Activated CD8-positive, alpha-beta memory T cell treated with anti-CD3 and anti-CD28 coated beads, Interleukin-2, amount 10 ng/mL, durations not matched to agents 7 days and 5 days (primary cell): ENCODE results near the gene LRRN3. TPM values are rescaled to one million over a fixed set of nuclear protein-coding genes. Genes with fewer than 3 reads are reported as not detected.

Experiments used
- ATAC-seq: fragments of 150-1000 bp; cut with Tn5 transposase; one replicate; pipeline ENCODE4 v1.10.0; 2021; ENCODE audit warnings: moderate library complexity
- CTCF ChIA-PET: fragments of 350-600 bp; sonication (Branson Sonifier 250); formaldehyde crosslinking; loops from one replicate; lab custom pipeline; 2021; ENCODE audit warnings: antibody characterized with exemption; lab: Charles Lee
- DNase-seq: peaks from one replicate; pipeline ENCODE4 v3.0.0-alpha.2; 2020
- H3K27ac Mint-ChIP-seq: one replicate; pipeline ENCODE4 v1.8.0; 2021; ENCODE audit warnings: mild to moderate bottlenecking, mixed read lengths
- H3K27me3 Mint-ChIP-seq: one replicate; pipeline ENCODE4 v1.8.0; 2021; ENCODE audit warnings: mixed read lengths
- H3K36me3 Mint-ChIP-seq: one replicate; pipeline ENCODE4 v1.8.0; 2021; ENCODE audit warnings: mild to moderate bottlenecking, mixed read lengths
- H3K4me1 Mint-ChIP-seq: one replicate; pipeline ENCODE4 v1.8.0; 2021; ENCODE audit warnings: mixed read lengths
- H3K4me3 Mint-ChIP-seq: one replicate; pipeline ENCODE4 v1.8.0; 2021; ENCODE audit warnings: mild to moderate bottlenecking, moderate library complexity, mixed read lengths
- H3K9me3 Mint-ChIP-seq: one replicate; pipeline ENCODE4 v1.8.0; 2022; ENCODE audit warnings: low read depth, mixed read lengths
- total RNA-seq, 2 experiments: library from RNA; stranded (reverse); gene quantifications; one replicate each; pipeline ENCODE4 v1.2.3, GENCODE V29; 2021

The LRRN3 gene
- total RNA-seq, 2 experiments from 2014 or later, result 82.3 to 154 TPM

DNA sequence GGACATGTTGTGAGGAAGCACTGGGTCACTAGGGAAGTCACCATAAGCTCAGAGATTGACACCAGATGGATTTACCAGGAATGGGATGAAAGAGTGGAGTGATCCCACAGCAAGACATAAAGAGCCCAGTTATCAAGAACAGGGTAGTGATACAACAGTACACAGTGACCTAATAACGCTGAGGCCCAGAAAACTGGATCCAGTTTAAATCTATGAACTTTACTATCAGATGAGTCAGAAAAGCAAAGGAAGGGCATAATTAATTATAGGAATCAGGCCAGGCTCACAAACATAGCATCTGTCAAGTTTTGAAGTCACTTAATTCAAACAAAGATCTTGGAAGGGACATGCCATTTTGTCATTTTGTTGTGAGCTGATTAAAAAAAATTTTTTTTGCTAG is 73.5 kb downstream of the LRRN3 start:
- Mint-ChIP-seq H3K27ac (no peak overlapping the region), H3K4me3 (no peak overlapping the region)
- CTCF ChIA-PET, result interaction anchor here (1.3 kb wide), 1 partner anchor 65 kb away, joined by 3 read pairs; no protein-coding TSS in a partner anchor

DNA sequence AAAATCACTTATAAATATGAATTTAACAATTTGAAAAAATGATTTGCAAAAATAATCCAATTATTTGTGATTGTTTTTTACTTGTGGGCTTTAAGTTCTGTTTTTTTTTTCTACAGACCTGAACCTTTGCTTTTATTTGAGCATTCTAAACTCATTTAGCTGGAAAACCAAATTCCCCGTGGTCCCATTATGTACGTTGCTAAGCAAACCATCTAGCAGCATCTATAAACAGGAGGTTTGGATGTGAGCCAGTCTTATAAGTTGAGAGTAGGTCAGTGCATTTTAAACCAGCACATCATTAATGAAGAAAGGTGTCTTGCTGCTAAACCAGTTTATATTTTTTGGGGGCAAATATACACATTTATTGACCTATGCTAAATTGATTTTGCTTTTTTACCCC is 77.3 kb downstream of the LRRN3 start:
- Mint-ChIP-seq H3K36me3 (no peaks in the 10 kb centered on the region), H3K27me3 (no peaks in the 10 kb centered on the region), H3K4me3 (no peak overlapping the region), H3K27ac (no peak overlapping the region), H3K4me1 (no peaks in the 10 kb centered on the region), H3K9me3 (no peaks in the 10 kb centered on the region)
- CTCF ChIA-PET, result no interaction called here
- DNase-seq, result no peak
- no peak for ATAC-seq

More for the DNA sequence above, 73.5 kb downstream of the LRRN3 start:
- H3K27me3 Mint-ChIP-seq, result no peaks in the 10 kb centered on the region
- ATAC-seq (no peak), DNase-seq (no peak)
- H3K9me3 Mint-ChIP-seq, result no peaks in the 10 kb centered on the region
- H3K36me3 Mint-ChIP-seq, result no peaks in the 10 kb centered on the region
- no peaks in the 10 kb centered on the region for H3K4me1 Mint-ChIP-seq

DNA sequence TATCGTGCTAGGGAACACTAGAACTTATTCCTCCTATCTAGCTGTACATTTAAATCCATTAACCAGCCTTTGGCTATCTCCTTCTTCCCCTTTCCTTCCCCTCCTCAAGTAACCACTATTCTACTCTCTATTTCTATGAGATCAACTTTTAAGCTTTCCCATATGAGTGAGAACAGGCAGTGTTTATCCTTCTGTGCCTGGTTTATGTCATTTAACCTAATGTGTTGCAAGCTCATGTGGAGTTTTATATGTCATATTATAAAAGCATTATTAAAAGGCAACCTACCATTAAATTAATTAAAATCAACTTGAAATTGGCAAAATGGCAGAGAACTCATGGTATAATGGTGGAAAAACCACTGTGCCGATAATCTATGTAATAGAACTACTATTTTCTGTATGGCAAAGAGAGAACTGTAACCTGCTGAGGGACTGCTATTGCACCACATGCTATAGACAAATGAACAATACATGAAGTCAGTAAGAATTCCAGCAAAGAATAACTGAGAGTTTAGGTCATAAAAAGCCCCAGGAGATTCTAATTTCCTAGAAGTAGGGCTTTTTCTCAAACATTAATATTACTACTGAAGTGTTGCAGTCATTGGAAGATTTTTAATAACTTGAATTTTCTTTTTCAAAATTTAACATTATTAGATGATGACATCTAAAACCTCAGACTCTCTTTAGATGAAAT is 81.8 kb downstream of the LRRN3 start:
- Mint-ChIP-seq H3K36me3 (no peaks in the 10 kb centered on the region), H3K4me1 (peaks cover 5% of the 10 kb centered on the region), H3K27ac (no peak overlapping the region), H3K9me3 (no peaks in the 10 kb centered on the region), H3K27me3 (no peaks in the 10 kb centered on the region), H3K4me3 (no peak overlapping the region)
- CTCF ChIA-PET, result no interaction called here
- ATAC-seq (no peak), DNase-seq (no peak)

- CTCF ChIA-PET, result no interaction called here
- H3K4me1 Mint-ChIP-seq, result peaks cover 5% of the 10 kb centered on the region
- no peak overlapping the region for H3K27ac Mint-ChIP-seq
- H3K36me3 Mint-ChIP-seq, result no peaks in the 10 kb centered on the region
- no peaks in the 10 kb centered on the region for H3K27me3 Mint-ChIP-seq
- ATAC-seq, result no peak
- no peaks in the 10 kb centered on the region for H3K9me3 Mint-ChIP-seq
- no peak for DNase-seq
- no peak overlapping the region for H3K4me3 Mint-ChIP-seq
These were observed 82.6 kb downstream of the LRRN3 start for GRCh38 chr7:111173528-111173927.

DNA sequence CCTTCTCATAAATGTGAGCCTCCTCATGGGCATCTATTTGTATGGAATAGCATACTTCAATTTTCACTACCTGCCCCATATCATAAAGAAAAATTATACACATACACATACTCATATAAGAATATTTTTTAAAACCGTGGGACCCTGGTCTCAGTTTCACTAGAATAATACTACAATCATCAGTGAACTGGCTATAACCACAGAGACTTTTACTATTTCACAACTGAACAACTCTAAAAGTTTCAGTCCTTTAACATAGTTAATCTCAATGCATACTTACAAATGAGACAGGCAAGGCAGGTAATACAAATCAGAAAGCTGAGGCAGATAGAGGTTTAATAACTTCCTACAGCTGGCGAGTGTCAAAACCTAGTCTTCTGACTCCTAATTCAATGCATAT is 83.1 kb downstream of the LRRN3 start:
- no peak for ATAC-seq
- Mint-ChIP-seq H3K4me1 (peaks cover 5% of the 10 kb centered on the region), H3K36me3 (peaks cover 2% of the 10 kb centered on the region), H3K4me3 (no peak overlapping the region), H3K9me3 (no peaks in the 10 kb centered on the region), H3K27ac (no peak overlapping the region), H3K27me3 (no peaks in the 10 kb centered on the region)
- DNase-seq, result no peak
- CTCF ChIA-PET, result no interaction called here

DNA sequence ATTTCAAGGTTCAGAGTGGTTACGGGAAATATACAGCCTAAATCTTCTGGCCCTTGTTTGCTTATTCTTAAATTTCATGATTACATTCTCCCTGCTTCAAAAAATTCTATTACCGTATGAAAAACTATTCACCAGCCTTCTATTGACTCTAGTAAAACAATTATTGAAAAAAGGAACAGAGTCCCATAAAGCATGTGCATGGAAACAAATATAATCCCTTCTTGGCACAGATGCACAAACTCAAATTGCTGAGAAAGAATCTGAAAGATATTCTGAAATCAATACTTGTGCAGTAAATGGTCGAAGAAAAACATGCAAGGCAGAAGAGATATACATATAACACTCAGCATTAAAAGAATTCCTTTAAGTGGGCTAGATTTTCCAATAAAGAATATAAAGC is 83.6 kb downstream of the LRRN3 start:
- Mint-ChIP-seq H3K4me1 (peaks cover 5% of the 10 kb centered on the region), H3K36me3 (peaks cover 2% of the 10 kb centered on the region), H3K4me3 (no peak overlapping the region), H3K27ac (no peak overlapping the region), H3K9me3 (no peaks in the 10 kb centered on the region), H3K27me3 (no peaks in the 10 kb centered on the region)
- ATAC-seq (no peak), DNase-seq (no peak)
- CTCF ChIA-PET, result no interaction called here
